GM12878 (cell line): Measurements from ENCODE around the gene KIF2A. TPM values are rescaled to one million over a fixed set of nuclear protein-coding genes. Genes with fewer than 3 reads are reported as not detected.

Experiments used
- ATAC-seq: fragments of 200-7000 bp; cut with Tn5 transposase; 3 replicates; pipeline ENCODE4 v1.9.1; 2020; ENCODE audit warnings: mild to moderate bottlenecking, moderate library complexity
- BruUV-seq: library from RNA; stranded (reverse); fragments of 400-500 nt; replicated peaks from 2 replicates; lab custom pipeline; 2021; lab: Mats Ljungman, UMichigan
- CTCF ChIA-PET: fragments of 300-600 bp; sonication (Branson Sonifier 250); formaldehyde crosslinking; extraction: SDS; loops from one replicate; lab custom pipeline; 2021; ENCODE audit warnings: inconsistent platforms; lab: Yijun Ruan, JAX
- POLR2A ChIA-PET: fragments of 350-600 bp; formaldehyde crosslinking; extraction: SDS; loops from one replicate; lab custom pipeline; 2021; ENCODE audit warnings: inconsistent platforms; lab: Charles Lee
- RAD21 ChIA-PET: fragments of 300-600 bp; sonication (Branson Sonifier 250); formaldehyde crosslinking; loops from one replicate; lab custom pipeline; 2023; ENCODE audit warnings: antibody characterized with exemption; ENCODE audit not compliant: unreplicated experiment; lab: Charles Lee
- SMC1A ChIA-PET: fragments of 300-600 bp; sonication (Branson Sonifier 250); formaldehyde crosslinking; loops from one replicate; lab custom pipeline; 2023; ENCODE audit not compliant: unreplicated experiment, uncharacterized antibody; lab: Charles Lee
- DNase-seq: peaks from one replicate; pipeline ENCODE4 v3.0.0-alpha.2; 2011; ENCODE audit warnings: low read depth, low spot score
- FAIRE-seq: peaks from 3 replicates; lab custom pipeline; 2011; peaks lifted over from hg19 to GRCh38; lab: Jason Lieb, UNC
- H2AFZ ChIP-seq: 2 replicates; pipeline ENCODE4 v1.6.0; 2011; ENCODE audit warnings: low read depth, low read length, control low read depth; ENCODE audit not compliant: control insufficient read depth
- H3K27ac ChIP-seq: 2 replicates; pipeline ENCODE4 v1.5.1; 2011; ENCODE audit warnings: control low read depth; ENCODE audit not compliant: control insufficient read depth, insufficient read depth
- H3K27me3 ChIP-seq, 2 experiments: replicated peaks in 1 of 2; 2 replicates each; pipeline versions ENCODE4 v1.6.0 to v1.6.1; 2011; ENCODE audit warnings: low read length in 1 of 2; ENCODE audit not compliant: control insufficient read depth in 2 of 2, insufficient read depth in 2 of 2
- H3K36me3 ChIP-seq, 2 experiments: 2 replicates each; pipeline ENCODE4 v1.5.1; 2011; ENCODE audit warnings: low read length in 1 of 2; ENCODE audit not compliant: control insufficient read depth in 2 of 2, insufficient read depth in 2 of 2
- H3K4me1 ChIP-seq: 2 replicates; pipeline ENCODE4 v1.6.1; 2011; ENCODE audit warnings: mild to moderate bottlenecking, low read length, moderate library complexity, mixed read lengths; ENCODE audit not compliant: control insufficient read depth, insufficient read depth
- H3K4me2 ChIP-seq: 2 replicates; pipeline ENCODE4 v1.6.0; 2011; ENCODE audit warnings: control low read depth; ENCODE audit not compliant: control insufficient read depth, insufficient read depth
- H3K4me3 ChIP-seq: fragments of 200-600 bp; sonication (generic); 2 replicates; pipeline ENCODE4 v1.5.1; 2016
- H3K79me2 ChIP-seq: 2 replicates; pipeline ENCODE4 v1.6.0; 2011; ENCODE audit warnings: low read length; ENCODE audit not compliant: control insufficient read depth, insufficient read depth
- H3K9ac ChIP-seq: 2 replicates; pipeline ENCODE4 v1.8.0; 2011; ENCODE audit warnings: low read length, control low read depth, mixed read lengths; ENCODE audit not compliant: control insufficient read depth, insufficient read depth
- H3K9me3 ChIP-seq: replicated peaks from 3 replicates; pipeline ENCODE4 v1.5.1; 2011; ENCODE audit warnings: mild to moderate bottlenecking, low read length; ENCODE audit not compliant: control insufficient read depth, insufficient read depth
- H4K20me1 ChIP-seq: 2 replicates; pipeline ENCODE4 v1.6.0; 2011; ENCODE audit not compliant: control insufficient read depth, insufficient read depth
- GABPA ChIP-seq: IDR thresholded peaks from 2 replicates; pipeline ENCODE4 v1.6.1; 2014; ENCODE audit warnings: antibody characterized with exemption, low read depth, mild to moderate bottlenecking, inconsistent platforms
- IKZF2 ChIP-seq, 2 experiments: fragments of 450-650 bp; IDR thresholded peaks; 2 replicates each; pipeline ENCODE4 v1.6.1; 2017; ENCODE audit warnings: mild to moderate bottlenecking in 2 of 2, moderate library complexity in 2 of 2
- KLF5 ChIP-seq: fragments of 450-650 bp; IDR thresholded peaks from 2 replicates; pipeline ENCODE4 v1.6.1; 2014; ENCODE audit warnings: mild to moderate bottlenecking; ENCODE audit not compliant: partially characterized antibody
- MTA2 ChIP-seq: fragments of 450-650 bp; IDR thresholded peaks from 2 replicates; pipeline ENCODE4 v1.6.1; 2016; ENCODE audit warnings: low read depth, mild to moderate bottlenecking, moderate library complexity
- POLR2A ChIP-seq: IDR thresholded peaks from 2 replicates; pipeline ENCODE4 v1.6.1; 2011; ENCODE audit warnings: low read depth, mild to moderate bottlenecking, low read length
- POLR2AphosphoS5 ChIP-seq: IDR thresholded peaks from 2 replicates; pipeline ENCODE4 v1.6.1; 2011; ENCODE audit warnings: mild to moderate bottlenecking, low read length, inconsistent platforms
- SMAD1 ChIP-seq: fragments of 450-650 bp; IDR thresholded peaks from 2 replicates; pipeline ENCODE4 v1.6.1; 2018; ENCODE audit warnings: mild to moderate bottlenecking, low read depth; ENCODE audit not compliant: partially characterized antibody
- SPI1 ChIP-seq: IDR thresholded peaks from 2 replicates; pipeline ENCODE4 v1.6.1; 2011; ENCODE audit warnings: low read depth, mild to moderate bottlenecking, low read length, moderate library complexity, borderline replicate concordance; ENCODE audit not compliant: insufficient read depth
- STAT1 ChIP-seq: fragments of 450-650 bp; conservative IDR thresholded peaks from 2 replicates; pipeline ENCODE4 v1.6.1; 2014; ENCODE audit warnings: antibody characterized with exemption, mild to moderate bottlenecking
- SUPT20H ChIP-seq: IDR thresholded peaks from 2 replicates; pipeline ENCODE4 v1.6.1; 2011; ENCODE audit warnings: low read depth, mild to moderate bottlenecking, low read length, moderate library complexity, borderline replicate concordance; ENCODE audit not compliant: control insufficient read depth
- ZNF217 ChIP-seq: fragments of 450-650 bp; IDR thresholded peaks from 2 replicates; pipeline ENCODE4 v1.6.1; 2017; ENCODE audit warnings: antibody characterized with exemption, mild to moderate bottlenecking
- ZNF384 ChIP-seq: IDR thresholded peaks from 2 replicates; pipeline ENCODE4 v1.6.1; 2012; ENCODE audit warnings: low read depth, mild to moderate bottlenecking, low read length, improper control_type of control experiment, borderline replicate concordance
- ZNF622 ChIP-seq: fragments of 450-650 bp; IDR thresholded peaks from 2 replicates; pipeline ENCODE4 v1.6.1; 2017; ENCODE audit warnings: mild to moderate bottlenecking, inconsistent platforms
- WGBS: methylation state at CpG from one replicate; pipeline ENCODE4 v1.1.6; 2016; ENCODE audit warnings: low lambda C conversion rate; ENCODE audit not compliant: insufficient replicate concordance, insufficient coverage; ENCODE audit errors: missing lambda C conversion rate; 5-methylcytosine and 5-hydroxymethylcytosine counted together
- in situ Hi-C: fragments of 300-500 bp; cut with MboI; formaldehyde crosslinking; loops from 9 replicates; pipeline ENCODE4 v1.14.3; 2018; ENCODE audit warnings: mixed read lengths
- intact Hi-C: fragments of 100-400 bp; cut with micrococcal nuclease; formaldehyde crosslinking; loops from one replicate; pipeline ENCODE4 v1.14.2; 2022; ENCODE audit not compliant: unreplicated experiment
- polyA plus RNA-seq, 11 experiments: library from polyadenylated mRNA; depleted of rRNA in 4 of 11; unstranded in 6 of 11; stranded (reverse) in 5 of 11; fragments of >200 nt; fragmentation: Nextera tagmentation in 4 of 11; fragmentation: Illumina TruSeq in 1 of 11; extraction: Ambion mirVana in 4 of 11; extraction: Trizol in 1 of 11; gene quantifications; 1 replicate in 1 of 11; 2 replicates in 10 of 11; pipeline versions ENCODE4 v1.2.1 to v1.2.3, GENCODE V29; 2011 to 2016; ENCODE audit warnings: inconsistent platforms in 2 of 11, missing spikeins in 2 of 11, low read depth in 1 of 11
- total RNA-seq, 4 experiments: library from RNA; depleted of rRNA in 3 of 4; stranded (reverse); fragments of >200 nt in 3 of 4; fragmentation: Illumina TruSeq in 1 of 4; extraction: Trizol in 1 of 4; gene quantifications; 2 replicates each; pipeline versions ENCODE4 v1.2.1 to v1.2.3, GENCODE V29; 2013 to 2021
- TF ChIP-seq, protein P1 (sequence below): fragments of 450-650 bp; IDR thresholded peaks from 2 replicates; pipeline ENCODE4 v1.6.1; 2018; ENCODE audit warnings: mild to moderate bottlenecking, low read depth, moderate library complexity; ENCODE audit not compliant: partially characterized antibody
- TF ChIP-seq, protein P2 (sequence below): IDR thresholded peaks from 2 replicates; pipeline ENCODE4 v1.6.1; 2012; ENCODE audit warnings: low read depth, low read length, improper control_type of control experiment

KIF2A gene
- total and polyA plus RNA-seq, 10 of the 15 experiments (the other 5 are each of a cell fraction or from before 2014, with no cell fraction given): 35.9 to 124 (median 80.1) TPM

GRCh38 chr5:62259699-62260250 lies 46.2 kb upstream of the KIF2A start:
- no TSS peak for BruUV-seq
- Histone ChIP-seq H3K79me2 (no peaks in the 10 kb centered on the region), H4K20me1 (no peaks in the 10 kb centered on the region), H3K4me1 (0 out of 2 replicates have a peak, but pooled peaks cover 3% of the 10 kb centered on the region), H3K4me3 (no peak overlapping the region), H3K9ac (no peak overlapping the region), H3K27me3 (no peaks in the 10 kb centered on the region), H3K9me3 (no peaks in the 10 kb centered on the region), H3K27ac (no peak overlapping the region), H3K4me2 (no peak overlapping the region), H2AFZ (no peak overlapping the region), H3K36me3 (no peaks in the 10 kb centered on the region)
- intact Hi-C loops (no loop called here), in situ Hi-C loops (no loop called here)
- CTCF ChIA-PET: interaction anchor here (0.7 to 1.1 kb wide), 3 partner anchors 18 to 46 kb away, joined by 3 read pairs; partner anchors contain the start of gene KIF2A
- FAIRE-seq (no peak), DNase-seq (no peak), ATAC-seq (no peak)
- 70% methylated on average over 2 of the region's 2 CpGs for WGBS
- POLR2A ChIA-PET: interaction anchor here (1.3 kb wide), 1 partner anchor 46 kb away, joined by 3 read pairs; the partner anchor contains the start of gene KIF2A
- RAD21 ChIA-PET: interaction anchor here (1.0 to 1.3 kb wide), 2 partner anchors 46 to 69 kb away, joined by 3 to 4 read pairs; partner anchors contain the start of gene KIF2A
- SMC1A ChIA-PET: interaction anchor here (0.9 to 4.6 kb wide), 5 partner anchors 8 to 38 kb away, joined by 3 to 22 read pairs (median 4); no protein-coding TSS in a partner anchor
- TF ChIP-seq MTA2 (no peak), SPI1 (no peak), KLF5 (no peak), STAT1 (no peak), SUPT20H (no peak), IKZF2 (IDR thresholded peaks at IDR 0.05) (no peak), POLR2AphosphoS5 (no peak), POLR2A (no peak), SMAD1 (no peak), GABPA (no peak), ZNF622 (no peak), ZNF217 (no peak), ZNF384 (no peak)
- TF ChIP-seq, protein P1, sequence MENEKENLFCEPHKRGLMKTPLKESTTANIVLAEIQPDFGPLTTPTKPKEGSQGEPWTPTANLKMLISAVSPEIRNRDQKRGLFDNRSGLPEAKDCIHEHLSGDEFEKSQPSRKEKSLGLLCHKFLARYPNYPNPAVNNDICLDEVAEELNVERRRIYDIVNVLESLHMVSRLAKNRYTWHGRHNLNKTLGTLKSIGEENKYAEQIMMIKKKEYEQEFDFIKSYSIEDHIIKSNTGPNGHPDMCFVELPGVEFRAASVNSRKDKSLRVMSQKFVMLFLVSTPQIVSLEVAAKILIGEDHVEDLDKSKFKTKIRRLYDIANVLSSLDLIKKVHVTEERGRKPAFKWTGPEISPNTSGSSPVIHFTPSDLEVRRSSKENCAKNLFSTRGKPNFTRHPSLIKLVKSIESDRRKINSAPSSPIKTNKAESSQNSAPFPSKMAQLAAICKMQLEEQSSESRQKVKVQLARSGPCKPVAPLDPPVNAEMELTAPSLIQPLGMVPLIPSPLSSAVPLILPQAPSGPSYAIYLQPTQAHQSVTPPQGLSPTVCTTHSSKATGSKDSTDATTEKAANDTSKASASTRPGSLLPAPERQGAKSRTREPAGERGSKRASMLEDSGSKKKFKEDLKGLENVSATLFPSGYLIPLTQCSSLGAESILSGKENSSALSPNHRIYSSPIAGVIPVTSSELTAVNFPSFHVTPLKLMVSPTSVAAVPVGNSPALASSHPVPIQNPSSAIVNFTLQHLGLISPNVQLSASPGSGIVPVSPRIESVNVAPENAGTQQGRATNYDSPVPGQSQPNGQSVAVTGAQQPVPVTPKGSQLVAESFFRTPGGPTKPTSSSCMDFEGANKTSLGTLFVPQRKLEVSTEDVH: no peak
- TF ChIP-seq, protein P2, sequence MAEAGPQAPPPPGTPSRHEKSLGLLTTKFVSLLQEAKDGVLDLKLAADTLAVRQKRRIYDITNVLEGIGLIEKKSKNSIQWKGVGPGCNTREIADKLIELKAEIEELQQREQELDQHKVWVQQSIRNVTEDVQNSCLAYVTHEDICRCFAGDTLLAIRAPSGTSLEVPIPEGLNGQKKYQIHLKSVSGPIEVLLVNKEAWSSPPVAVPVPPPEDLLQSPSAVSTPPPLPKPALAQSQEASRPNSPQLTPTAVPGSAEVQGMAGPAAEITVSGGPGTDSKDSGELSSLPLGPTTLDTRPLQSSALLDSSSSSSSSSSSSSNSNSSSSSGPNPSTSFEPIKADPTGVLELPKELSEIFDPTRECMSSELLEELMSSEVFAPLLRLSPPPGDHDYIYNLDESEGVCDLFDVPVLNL: no peak
